Panc1 (cell line): ENCODE data around the gene DOK7. TPM values are rescaled to one million over a fixed set of nuclear protein-coding genes. Genes with fewer than 3 reads are reported as not detected.

ENCODE experiments used
- total RNA-seq: library from RNA; stranded (reverse); gene quantifications from one replicate; pipeline ENCODE4 v1.2.1, GENCODE V29; 2021; ENCODE audit not compliant: unreplicated experiment

Gene DOK7
- total RNA-seq, 1 experiment from 2014 or later: 2.4 TPM

Other genes with a start within 250 kb of the DOK7 start
- gene MSANTD1, start 214.1 kb upstream of the DOK7 start, total RNA-seq: 0.57 TPM
- 24.3 TPM for gene RGS12, start 170.3 kb upstream of the DOK7 start, total RNA-seq
- gene HGFAC, start 21.3 kb upstream of the DOK7 start, total RNA-seq: 0.59 TPM
- 110 TPM for gene LRPAP1, start 69.1 kb downstream of the DOK7 start, total RNA-seq